ENCODE data around the gene RNF180.

DNA sequence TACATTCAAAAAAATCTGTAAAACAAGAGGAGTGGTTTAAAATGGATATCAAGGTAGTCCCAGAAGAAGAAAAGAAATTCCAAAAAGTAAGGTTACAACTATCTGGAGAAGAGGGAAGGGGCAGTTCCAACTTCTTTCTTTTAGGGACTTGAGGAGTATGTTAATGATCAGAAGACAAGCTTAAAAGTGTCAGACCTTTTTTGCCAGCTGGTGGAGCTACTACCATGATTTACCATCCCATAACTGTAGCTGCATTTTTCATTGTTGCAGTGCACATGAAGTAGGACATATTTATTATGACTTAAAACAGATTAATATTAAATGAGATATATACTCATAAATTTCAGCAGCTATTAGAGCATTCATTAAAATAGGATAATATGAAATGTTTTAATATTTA is 181.7 kb downstream of the RNF180 start:
- TF ChIP-seq MZF1 (tag by site-specific recombination; IDR thresholded peaks at IDR 0.05; ENCODE audit: borderline replicate concordance) (no peak), ZBTB8A (tag by site-specific recombination; IDR thresholded peaks at IDR 0.05) (no peak), ZNF133 (tag by site-specific recombination; IDR thresholded peaks at IDR 0.05) (no peak), ZBTB7A (tag by site-specific recombination; IDR thresholded peaks at IDR 0.05; ENCODE audit: low read depth) (no peak), ZNF274 (IDR thresholded peaks at IDR 0.05; ENCODE audit: low read length) (no peak), ZNF274 (tag by site-specific recombination; IDR thresholded peaks at IDR 0.05; ENCODE audit: borderline replicate concordance) (no peak), ZNF138 (tag by site-specific recombination; IDR thresholded peaks at IDR 0.05; ENCODE audit: borderline replicate concordance) (no peak), ZNF24 (tag by site-specific recombination; IDR thresholded peaks at IDR 0.05) (no peak)
- TF ChIP-seq, protein P1, sequence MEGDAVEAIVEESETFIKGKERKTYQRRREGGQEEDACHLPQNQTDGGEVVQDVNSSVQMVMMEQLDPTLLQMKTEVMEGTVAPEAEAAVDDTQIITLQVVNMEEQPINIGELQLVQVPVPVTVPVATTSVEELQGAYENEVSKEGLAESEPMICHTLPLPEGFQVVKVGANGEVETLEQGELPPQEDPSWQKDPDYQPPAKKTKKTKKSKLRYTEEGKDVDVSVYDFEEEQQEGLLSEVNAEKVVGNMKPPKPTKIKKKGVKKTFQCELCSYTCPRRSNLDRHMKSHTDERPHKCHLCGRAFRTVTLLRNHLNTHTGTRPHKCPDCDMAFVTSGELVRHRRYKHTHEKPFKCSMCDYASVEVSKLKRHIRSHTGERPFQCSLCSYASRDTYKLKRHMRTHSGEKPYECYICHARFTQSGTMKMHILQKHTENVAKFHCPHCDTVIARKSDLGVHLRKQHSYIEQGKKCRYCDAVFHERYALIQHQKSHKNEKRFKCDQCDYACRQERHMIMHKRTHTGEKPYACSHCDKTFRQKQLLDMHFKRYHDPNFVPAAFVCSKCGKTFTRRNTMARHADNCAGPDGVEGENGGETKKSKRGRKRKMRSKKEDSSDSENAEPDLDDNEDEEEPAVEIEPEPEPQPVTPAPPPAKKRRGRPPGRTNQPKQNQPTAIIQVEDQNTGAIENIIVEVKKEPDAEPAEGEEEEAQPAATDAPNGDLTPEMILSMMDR (tag by site-specific recombination; IDR thresholded peaks at IDR 0.05): 0 out of 2 replicates have a peak, but pooled peaks have one; percentile 20
- TF ChIP-seq, protein P2, sequence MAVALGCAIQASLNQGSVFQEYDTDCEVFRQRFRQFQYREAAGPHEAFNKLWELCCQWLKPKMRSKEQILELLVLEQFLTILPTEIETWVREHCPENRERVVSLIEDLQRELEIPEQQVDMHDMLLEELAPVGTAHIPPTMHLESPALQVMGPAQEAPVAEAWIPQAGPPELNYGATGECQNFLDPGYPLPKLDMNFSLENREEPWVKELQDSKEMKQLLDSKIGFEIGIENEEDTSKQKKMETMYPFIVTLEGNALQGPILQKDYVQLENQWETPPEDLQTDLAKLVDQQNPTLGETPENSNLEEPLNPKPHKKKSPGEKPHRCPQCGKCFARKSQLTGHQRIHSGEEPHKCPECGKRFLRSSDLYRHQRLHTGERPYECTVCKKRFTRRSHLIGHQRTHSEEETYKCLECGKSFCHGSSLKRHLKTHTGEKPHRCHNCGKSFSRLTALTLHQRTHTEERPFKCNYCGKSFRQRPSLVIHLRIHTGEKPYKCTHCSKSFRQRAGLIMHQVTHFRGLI (tag by site-specific recombination; IDR thresholded peaks at IDR 0.05): no peak
